ENCODE measurements around the gene KANSL1L.

Gene KANSL1L

GRCh38 chr2:210054696-210055095 lies 116.5 kb downstream of the KANSL1L start:
- no peak for DNase-seq

- DNase-seq, result no peak
Observed at GRCh38 chr2:210050885-210051284, 120.3 kb downstream of the KANSL1L start.

GRCh38 chr2:210049831-210050230 lies 121.4 kb downstream of the KANSL1L start:
- DNase-seq, result no peak

- no peak for DNase-seq
Observed at GRCh38 chr2:210046851-210047500, 124.2 kb downstream of the KANSL1L start.

- DNase-seq, result no peak
Observed at GRCh38 chr2:210038078-210038477, 133.1 kb downstream of the KANSL1L start.

GRCh38 chr2:210035679-210036078 lies 135.5 kb downstream of the KANSL1L start:
- no peak for DNase-seq

GRCh38 chr2:210034087-210034683 lies 137.0 kb downstream of the KANSL1L start:
- no peak for DNase-seq

- no peak for DNase-seq
Observed at GRCh38 chr2:210028178-210028577, 143.0 kb downstream of the KANSL1L start.

- no peak for DNase-seq
Observed at GRCh38 chr2:210027608-210028007, 143.6 kb downstream of the KANSL1L start.

- no peak for DNase-seq
Observed at GRCh38 chr2:210022824-210023223, 148.4 kb downstream of the KANSL1L start.

GRCh38 chr2:210020138-210020537 lies 151.1 kb downstream of the KANSL1L start:
- DNase-seq, result no peak

GRCh38 chr2:210009896-210010295 lies 161.3 kb downstream of the KANSL1L start:
- DNase-seq, result no peak

- DNase-seq, result no peak
Observed at GRCh38 chr2:210009126-210009525, 162.1 kb downstream of the KANSL1L start.

- DNase-seq, result no peak
Observed at GRCh38 chr2:210007895-210008294, 163.3 kb downstream of the KANSL1L start.

- DNase-seq, result no peak
Observed at GRCh38 chr2:210004881-210005280, 166.3 kb downstream of the KANSL1L start.

- no peak for DNase-seq
Observed at GRCh38 chr2:210003359-210003758, 167.8 kb downstream of the KANSL1L start.

- DNase-seq, result peak; percentile 69
Observed at GRCh38 chr2:210002158-210003157, 168.8 kb downstream of the KANSL1L start, which contains the start of gene RPE. Gene RPE (plus strand): TSS chr2:210002638. CDS start chr2:210002662, 24 bp downstream.

- no peak for DNase-seq
Observed at GRCh38 chr2:210000464-210001324, 170.5 kb downstream of the KANSL1L start.

- DNase-seq, result no peak
Observed at GRCh38 chr2:209998596-209998995, 172.6 kb downstream of the KANSL1L start.

- no peak for DNase-seq
Observed at GRCh38 chr2:209993968-209994367, 177.2 kb downstream of the KANSL1L start.

- DNase-seq, result no peak
Observed at GRCh38 chr2:209990838-209991237, 180.4 kb downstream of the KANSL1L start.

GRCh38 chr2:209988010-209988409 lies 183.2 kb downstream of the KANSL1L start:
- no peak for DNase-seq
